ENCODE results near the gene PLXDC2. TPM values are rescaled to one million over a fixed set of nuclear protein-coding genes. Genes with fewer than 3 reads are reported as not detected.
"Not testable (repeated sequence)": the region's sequence is repeated elsewhere in the genome, so short reads cannot be mapped to it uniquely, and the experiment has no call there.

Gene PLXDC2
- total RNA-seq, 1 donor from 2014 or later: 94.1 TPM

GRCh38 chr10:20034732-20035131 lies 218.5 kb downstream of the PLXDC2 start:
- Histone ChIP-seq H3K9me3 (no peaks in the 10 kb centered on the region), H3K36me3 (no peaks in the 10 kb centered on the region), H3K27ac (no peak overlapping the region), H3K27me3 (no peaks in the 10 kb centered on the region), H3K4me3 (no peak overlapping the region), H3K4me1 (peaks cover 0 to 8% of the 10 kb centered on the region in 2 donors)
- DNase-seq (ENCODE audit: low spot score in 2 of 2): no peak
- no peak for TF ChIP-seq CTCF (IDR thresholded peaks at IDR 0.05)
- intact Hi-C loops (cut with DNase I): no loop called here

- H3K27ac ChIP-seq: no peak overlapping the region
- H3K4me1 ChIP-seq: no peaks in the 10 kb centered on the region
- no peaks in the 10 kb centered on the region for H3K36me3 ChIP-seq
- TF ChIP-seq CTCF (IDR thresholded peaks at IDR 0.05): no peak
- intact Hi-C loops (cut with DNase I): no loop called here
- no peak overlapping the region for H3K4me3 ChIP-seq
- DNase-seq (ENCODE audit: low spot score in 2 of 2): no peak
- H3K27me3 ChIP-seq: no peaks in the 10 kb centered on the region
- no peaks in the 10 kb centered on the region for H3K9me3 ChIP-seq
These were observed 223.8 kb downstream of the PLXDC2 start for GRCh38 chr10:20040012-20040411.

- TF ChIP-seq CTCF (IDR thresholded peaks at IDR 0.05): no peak
- Histone ChIP-seq H3K27me3 (no peaks in the 10 kb centered on the region), H3K9me3 (no peaks in the 10 kb centered on the region), H3K27ac (no peak overlapping the region), H3K36me3 (no peaks in the 10 kb centered on the region), H3K4me3 (no peak overlapping the region), H3K4me1 (no peaks in the 10 kb centered on the region)
- DNase-seq (ENCODE audit: low spot score in 2 of 2): no peak
- intact Hi-C loops (cut with DNase I): no loop called here
These were observed 225.7 kb downstream of the PLXDC2 start for GRCh38 chr10:20041931-20042330.

GRCh38 chr10:20045100-20045499 lies 228.9 kb downstream of the PLXDC2 start:
- H3K27ac ChIP-seq; H3K4me1 ChIP-seq; H3K4me3 ChIP-seq; intact Hi-C loops (cut with DNase I); H3K9me3 ChIP-seq; H3K27me3 ChIP-seq; DNase-seq (ENCODE audit: low spot score in 2 of 2): not testable (repeated sequence)
- H3K36me3 ChIP-seq: peaks cover 0 to 11% of the 10 kb centered on the region in 2 donors

- H3K36me3 ChIP-seq: peaks cover 0 to 11% of the 10 kb centered on the region in 2 donors
- no peak overlapping the region for H3K27ac ChIP-seq
- no peak overlapping the region for H3K4me3 ChIP-seq
- intact Hi-C loops (cut with DNase I): no loop called here
- H3K27me3 ChIP-seq: no peaks in the 10 kb centered on the region
- no peak for TF ChIP-seq CTCF (IDR thresholded peaks at IDR 0.05)
- H3K4me1 ChIP-seq: no peaks in the 10 kb centered on the region
- DNase-seq (ENCODE audit: low spot score in 2 of 2): no peak
- no peaks in the 10 kb centered on the region for H3K9me3 ChIP-seq
These were observed 231.9 kb downstream of the PLXDC2 start for GRCh38 chr10:20048161-20048560.

GRCh38 chr10:20058135-20058534 lies 241.9 kb downstream of the PLXDC2 start:
- H3K27ac ChIP-seq: no peak overlapping the region
- H3K27me3 ChIP-seq: no peaks in the 10 kb centered on the region
- DNase-seq (ENCODE audit: low spot score in 2 of 2): no peak
- intact Hi-C loops (cut with DNase I): no loop called here
- H3K36me3 ChIP-seq: no peaks in the 10 kb centered on the region
- H3K4me3 ChIP-seq: no peak overlapping the region
- no peaks in the 10 kb centered on the region for H3K4me1 ChIP-seq
- no peak for TF ChIP-seq CTCF (IDR thresholded peaks at IDR 0.05)
- peaks cover 0 to 8% of the 10 kb centered on the region in 2 donors for H3K9me3 ChIP-seq
